Fibroblast of peridontal ligament (primary cell): Measurements from ENCODE around the gene RCBTB2.

Experiments
- DNase-seq: peaks from one replicate; pipeline ENCODE4 v3.0.0-alpha.2; 2010; ENCODE audit errors: extremely low read depth

RCBTB2 gene

DNA sequence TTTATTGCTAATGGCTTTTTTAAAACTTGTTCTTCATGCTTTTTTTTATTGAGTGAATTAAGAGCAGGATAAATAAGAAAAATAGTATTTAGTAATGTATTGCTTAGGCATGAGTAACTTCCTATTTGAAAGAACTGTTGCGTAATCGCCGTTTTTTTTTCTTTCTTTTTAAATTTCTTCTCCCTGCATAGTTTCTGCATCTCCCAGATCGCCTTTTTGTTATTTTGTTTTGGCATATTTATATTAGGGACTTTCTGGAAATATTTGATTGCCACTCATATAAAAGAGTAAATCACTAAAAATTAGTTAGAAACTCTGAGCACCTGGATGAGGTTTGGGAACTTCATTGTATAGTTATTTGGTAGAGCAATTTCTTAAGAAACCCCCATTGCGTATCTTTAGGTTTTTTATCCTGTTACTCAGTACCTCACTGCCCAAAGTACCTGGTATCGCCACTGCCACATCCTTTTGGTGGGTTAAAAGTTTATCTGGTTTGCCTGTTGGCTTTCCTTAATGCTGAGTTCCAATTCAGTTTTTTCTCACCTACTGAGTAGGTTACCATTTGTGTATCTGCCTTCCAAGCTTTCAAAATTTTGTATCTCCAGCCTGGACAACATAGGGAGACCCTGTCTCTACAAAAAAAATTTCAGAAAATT is 83.8 kb downstream of the RCBTB2 start:
- DNase-seq = peak; percentile 90

DNA sequence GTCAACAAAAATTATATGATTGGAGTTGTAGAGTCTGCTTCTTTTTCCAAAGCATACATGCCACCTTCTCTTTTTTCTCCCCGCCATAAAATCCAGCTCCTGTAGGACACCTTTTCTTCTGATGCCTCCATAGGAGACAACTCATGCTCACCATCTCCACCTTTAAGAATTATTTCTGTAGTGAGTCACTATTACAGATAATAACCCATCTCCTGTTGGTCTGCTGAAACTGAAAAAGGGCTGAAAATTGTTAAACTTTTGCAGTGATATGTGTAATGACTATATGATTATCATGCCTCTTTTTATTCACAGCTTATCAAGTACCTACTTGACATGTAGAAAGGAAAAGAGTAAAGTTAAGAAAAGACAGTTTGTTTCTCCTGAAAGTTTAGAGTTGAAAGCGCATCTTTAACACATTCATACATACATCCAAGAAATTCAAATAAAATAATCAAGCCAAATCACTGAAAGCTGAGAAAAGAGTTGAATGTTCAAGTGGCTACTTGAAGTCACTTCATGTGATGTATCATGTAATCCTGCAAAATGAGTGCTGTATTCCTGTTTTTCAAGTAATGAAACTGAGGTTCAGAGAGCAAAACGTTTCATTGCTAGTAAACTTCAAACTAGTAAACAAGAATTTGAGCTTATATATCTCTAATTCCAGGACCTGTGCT is 84.5 kb downstream of the RCBTB2 start:
- peak; percentile 28 for DNase-seq

DNA sequence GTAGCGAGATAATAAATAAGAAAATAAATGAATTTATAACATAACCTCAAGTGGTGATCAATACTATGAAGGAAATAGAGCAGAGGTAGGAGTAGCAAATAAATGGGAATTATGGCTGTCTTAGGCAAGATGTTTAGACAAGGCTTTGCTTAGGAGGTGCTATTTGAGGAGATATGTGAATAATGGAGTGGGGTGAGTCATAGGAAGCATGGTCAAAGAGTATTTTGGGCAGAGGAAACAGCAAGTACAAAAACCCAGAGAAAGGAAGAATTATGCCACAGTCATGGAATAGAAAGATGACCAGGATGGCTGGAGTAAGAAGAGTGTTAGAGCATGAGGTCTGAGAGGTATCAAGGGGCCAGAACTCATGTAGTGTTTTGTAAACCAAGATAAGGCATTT is 86.4 kb downstream of the RCBTB2 start:
- peak; percentile 78 for DNase-seq

DNA sequence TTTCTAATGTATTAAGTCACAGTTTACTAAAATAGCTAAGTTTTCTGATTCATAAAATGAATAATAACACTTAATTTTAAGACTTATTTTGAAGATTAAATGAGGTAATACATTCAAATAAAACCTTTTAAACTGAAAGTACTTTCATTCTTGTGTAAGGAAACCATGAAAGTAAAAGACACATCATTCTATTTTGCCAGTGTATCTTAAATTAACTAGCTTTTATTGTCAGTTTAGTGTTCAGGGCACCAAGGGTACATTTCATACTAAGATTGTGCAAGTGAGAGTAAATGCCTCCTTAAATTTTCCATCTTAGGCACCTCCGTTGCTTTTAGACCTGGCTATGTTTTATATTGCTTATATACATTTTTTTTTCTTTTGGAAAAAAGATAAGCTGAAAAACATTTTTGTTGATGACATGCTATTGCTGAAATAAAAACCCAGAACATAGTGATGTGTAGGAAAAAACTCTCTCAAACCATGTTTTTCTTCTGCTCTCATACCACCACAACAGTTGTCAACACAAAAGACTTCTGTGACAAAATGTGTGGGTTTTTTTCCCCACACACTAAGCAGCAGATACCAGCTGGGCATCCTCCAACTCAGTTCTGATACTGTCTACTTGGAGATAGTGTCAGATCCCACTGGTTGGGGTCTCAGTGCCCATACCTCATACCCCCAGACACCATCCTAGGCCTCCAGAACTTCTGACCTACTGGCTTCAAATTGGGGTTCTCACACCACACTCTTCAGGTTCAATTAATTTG is 89.3 kb downstream of the RCBTB2 start:
- DNase-seq = no peak
